Liver (tissue), 9 donors: ENCODE data around the gene INO80. TPM values are rescaled to one million over a fixed set of nuclear protein-coding genes. Genes with fewer than 3 reads are reported as not detected.
"Not testable (repeated sequence)": the region's sequence is repeated elsewhere in the genome, so short reads cannot be mapped to it uniquely, and the experiment has no call there.

Experiments used
- DNase-seq: peaks from one replicate; pipeline ENCODE4 v3.0.0-alpha.2; 2017; ENCODE audit warnings: low spot score
- H3K27ac ChIP-seq, 2 donors: one replicate each; pipeline ENCODE4 v1.7.0; 2013; ENCODE audit warnings: inconsistent platforms in 2 of 2, low read length in 2 of 2, control low read depth in 1 of 2, low read depth in 1 of 2, mild to moderate bottlenecking in 1 of 2
- H3K27me3 ChIP-seq, 4 donors: one replicate each; pipeline versions ENCODE4 v1.6.1 to v1.7.0; 2013; ENCODE audit warnings: low read length in 3 of 4, inconsistent platforms in 1 of 4, mild to moderate bottlenecking in 1 of 4, moderate library complexity in 1 of 4; ENCODE audit not compliant: control insufficient read depth in 4 of 4, insufficient read depth in 4 of 4
- H3K36me3 ChIP-seq, 4 donors: one replicate each; pipeline versions ENCODE4 v1.6.1 to v1.7.0; 2013; ENCODE audit warnings: low read length in 3 of 4, mild to moderate bottlenecking in 3 of 4, low read depth in 1 of 4, moderate library complexity in 1 of 4; ENCODE audit not compliant: control insufficient read depth in 4 of 4, insufficient read depth in 3 of 4
- H3K4me1 ChIP-seq, 4 donors: one replicate each; pipeline versions ENCODE4 v1.6.1 to v1.7.0; 2013; ENCODE audit warnings: low read length in 3 of 4, mild to moderate bottlenecking in 3 of 4, moderate library complexity in 1 of 4; ENCODE audit not compliant: control insufficient read depth in 4 of 4, insufficient read depth in 4 of 4
- H3K4me3 ChIP-seq, 3 donors: one replicate each; pipeline versions ENCODE4 v1.6.1 to v1.7.0; 2013; ENCODE audit warnings: low read length in 3 of 3, control low read depth in 1 of 3, low read depth in 1 of 3, mild to moderate bottlenecking in 1 of 3
- H3K9ac ChIP-seq, 2 donors: one replicate each; pipeline ENCODE4 v1.7.0; 2013; ENCODE audit warnings: low read length in 2 of 2, mild to moderate bottlenecking in 2 of 2, moderate library complexity in 2 of 2, control low read depth in 1 of 2, low read depth in 1 of 2
- H3K9me3 ChIP-seq, 4 donors: one replicate each; pipeline versions ENCODE4 v1.6.1 to v1.7.0; 2013; ENCODE audit warnings: low read length in 3 of 4; ENCODE audit not compliant: control insufficient read depth in 4 of 4
- ATF3 ChIP-seq: IDR thresholded peaks from 2 replicates; pipeline ENCODE4 v1.6.1; 2016; ENCODE audit warnings: antibody characterized with exemption
- EGR1 ChIP-seq, 2 donors: IDR thresholded peaks; 2 replicates each; pipeline ENCODE4 v1.6.1; 2016 to 2018; ENCODE audit warnings: antibody characterized with exemption in 2 of 2, low read depth in 2 of 2
- FOXA1 ChIP-seq: IDR thresholded peaks from 2 replicates; pipeline ENCODE4 v1.6.1; 2016; ENCODE audit warnings: antibody characterized with exemption
- FOXA2 ChIP-seq: IDR thresholded peaks from 2 replicates; pipeline ENCODE4 v1.6.1; 2016; ENCODE audit warnings: antibody characterized with exemption
- GABPA ChIP-seq, 2 donors: IDR thresholded peaks in 1 of 2; conservative IDR thresholded peaks in 1 of 2; 2 replicates each; pipeline ENCODE4 v1.6.1; 2016; ENCODE audit warnings: antibody characterized with exemption in 2 of 2, mild to moderate bottlenecking in 1 of 2, moderate library complexity in 1 of 2
- HNF4A ChIP-seq, 2 donors: conservative IDR thresholded peaks; 2 replicates each; pipeline ENCODE4 v1.6.1; 2016; ENCODE audit warnings: antibody characterized with exemption in 2 of 2, mild to moderate bottlenecking in 2 of 2
- HNF4G ChIP-seq: IDR thresholded peaks from 2 replicates; pipeline ENCODE4 v1.6.1; 2016; ENCODE audit warnings: antibody characterized with exemption
- JUND ChIP-seq, 2 donors: IDR thresholded peaks; 2 replicates each; pipeline ENCODE4 v1.6.1; 2016; ENCODE audit warnings: antibody characterized with exemption in 2 of 2
- NR2F2 ChIP-seq: IDR thresholded peaks from 2 replicates; pipeline ENCODE4 v1.6.1; 2016; ENCODE audit warnings: antibody characterized with exemption
- RAD21 ChIP-seq, 2 donors: IDR thresholded peaks; 2 replicates each; pipeline ENCODE4 v1.6.1; 2016; ENCODE audit warnings: antibody characterized with exemption in 2 of 2, mild to moderate bottlenecking in 2 of 2
- REST ChIP-seq: IDR thresholded peaks from 2 replicates; pipeline ENCODE4 v1.6.1; 2016; ENCODE audit warnings: antibody characterized with exemption, mild to moderate bottlenecking
- RXRA ChIP-seq, 2 donors: IDR thresholded peaks; 2 replicates each; pipeline ENCODE4 v1.6.1; 2017 to 2018; ENCODE audit warnings: antibody characterized with exemption in 2 of 2, mild to moderate bottlenecking in 1 of 2
- SP1 ChIP-seq: IDR thresholded peaks from 2 replicates; pipeline ENCODE4 v1.6.1; 2018; ENCODE audit warnings: antibody characterized with exemption, mild to moderate bottlenecking
- TAF1 ChIP-seq: conservative IDR thresholded peaks from 2 replicates; pipeline ENCODE4 v1.6.1; 2016; ENCODE audit warnings: antibody characterized with exemption, mild to moderate bottlenecking
- YY1 ChIP-seq: IDR thresholded peaks from 2 replicates; pipeline ENCODE4 v1.6.1; 2016; ENCODE audit warnings: antibody characterized with exemption, mild to moderate bottlenecking
- ZBTB33 ChIP-seq: IDR thresholded peaks from 2 replicates; pipeline ENCODE4 v1.6.1; 2016; ENCODE audit warnings: antibody characterized with exemption
- WGBS: extraction: QIAGEN DNeasy Blood & Tissue Kit; methylation state at CpG from one replicate; pipeline ENCODE4 v1.1.7; 2013; 5-methylcytosine and 5-hydroxymethylcytosine counted together
- polyA plus RNA-seq, 2 donors: library from polyadenylated mRNA; stranded (reverse) in 1 of 2; unstranded in 1 of 2; fragments of 200-250 nt in 1 of 2; fragments of >200 nt in 1 of 2; fragmentation: Nextera tagmentation in 1 of 2; extraction: Ambion mirVana in 1 of 2; gene quantifications; one replicate each; pipeline versions ENCODE4 v1.2.1 to v1.2.3, GENCODE V29; 2013 to 2015
- total RNA-seq, 2 donors: library from RNA; depleted of rRNA; stranded (reverse); fragments of >200 nt; gene quantifications; one replicate each; pipeline ENCODE4 v1.2.3, GENCODE V29; 2014
- TF ChIP-seq, protein P1 (sequence below): IDR thresholded peaks from 2 replicates; pipeline ENCODE4 v1.6.1; 2016; ENCODE audit warnings: antibody characterized with exemption
- TF ChIP-seq, protein P2 (sequence below): fragments of 150-350 bp; IDR thresholded peaks from 2 replicates; pipeline ENCODE4 v1.5.1; 2017; ENCODE audit warnings: improper control_type of control experiment, low read depth, low read length; ENCODE audit not compliant: missing input control
- donor health status: healthy.
- donor health status: healthy.
- donor health status: healthy.
- donor health status: healthy.
- donor health status: healthy.

The INO80 gene
- total and polyA plus RNA-seq, 4 donors: 3.2 to 19.7 (median 9.4) TPM

DNA sequence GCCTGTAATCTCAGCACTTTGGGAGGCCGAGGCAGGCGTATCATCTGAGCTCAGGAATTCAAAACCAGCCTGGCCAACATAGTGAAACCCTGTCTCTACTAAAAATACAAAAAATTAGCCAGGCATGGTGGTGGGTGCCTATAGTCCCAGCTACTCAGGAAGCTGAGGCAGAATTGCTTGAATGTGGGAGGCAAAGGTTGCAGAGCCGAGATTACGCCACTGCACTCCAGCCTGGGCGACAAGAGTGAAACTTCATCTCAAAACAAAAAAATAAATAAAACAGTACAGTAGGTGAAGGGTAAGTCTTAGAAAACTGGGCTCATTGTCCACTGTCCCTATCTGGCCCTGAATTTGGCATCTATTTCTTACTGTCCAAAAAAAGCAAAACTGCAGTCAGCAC, 37.2 kb downstream of the INO80 start:
- H3K27me3 ChIP-seq, H3K9ac ChIP-seq, H3K27ac ChIP-seq, H3K4me3 ChIP-seq, H3K4me1 ChIP-seq, H3K9me3 ChIP-seq, DNase-seq: not testable (repeated sequence)
- peaks cover 12 to 71% (median 50%) of the 10 kb centered on the region in 4 donors for H3K36me3 ChIP-seq
- 77% methylated on average over 5 of the region's 5 CpGs for WGBS

DNA sequence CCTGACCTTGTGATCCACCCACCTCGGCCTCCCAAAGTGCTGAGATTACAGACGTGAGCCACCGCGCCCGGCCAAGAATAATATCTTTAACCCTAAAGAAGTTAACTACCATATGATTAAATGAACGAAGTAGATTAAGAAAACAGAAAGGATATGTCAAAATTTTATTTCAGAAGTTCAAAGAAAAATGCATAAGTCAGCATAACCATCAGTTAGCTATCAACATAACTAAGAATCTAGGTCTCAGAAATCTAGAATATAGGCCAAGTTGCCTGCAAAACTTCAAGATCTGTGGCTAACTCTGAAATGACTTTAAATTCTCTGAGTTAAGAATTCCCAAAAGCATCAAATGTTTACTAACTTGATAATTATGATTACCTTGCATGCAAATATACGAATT, 38.0 kb downstream of the INO80 start:
- H3K27me3 ChIP-seq: no peaks in the 10 kb centered on the region
- no peak for DNase-seq
- TF ChIP-seq, protein P1, sequence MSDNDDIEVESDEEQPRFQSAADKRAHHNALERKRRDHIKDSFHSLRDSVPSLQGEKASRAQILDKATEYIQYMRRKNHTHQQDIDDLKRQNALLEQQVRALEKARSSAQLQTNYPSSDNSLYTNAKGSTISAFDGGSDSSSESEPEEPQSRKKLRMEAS: no peak
- TF ChIP-seq FOXA2 (no peak), TAF1 (no peak), JUND (IDR thresholded peaks at IDR 0.05) (no peak), EGR1 (IDR thresholded peaks at IDR 0.05; ENCODE audit: low read depth in 2 of 2) (no peak), FOXA1 (no peak), HNF4G (no peak), ATF3 (no peak), RXRA (IDR thresholded peaks at IDR 0.05) (no peak)
- 95% methylated on average over 7 of the region's 7 CpGs for WGBS
- H3K4me1 ChIP-seq: peaks cover 0 to 2% (median under 1%) of the 10 kb centered on the region in 4 donors
- peaks cover 10 to 71% (median 53%) of the 10 kb centered on the region in 4 donors for H3K36me3 ChIP-seq
- H3K4me3 ChIP-seq: no peak overlapping the region
- no peak overlapping the region for H3K9ac ChIP-seq
- no peak overlapping the region for H3K27ac ChIP-seq
- H3K9me3 ChIP-seq: no peaks in the 10 kb centered on the region

- TF ChIP-seq ZBTB33 (no peak), JUND (IDR thresholded peaks at IDR 0.05) (no peak), EGR1 (IDR thresholded peaks at IDR 0.05; ENCODE audit: low read depth in 2 of 2) (no peak), NR2F2 (no peak), RAD21 (IDR thresholded peaks at IDR 0.05) (no peak), REST (no peak), TAF1 (no peak), GABPA (IDR thresholded peaks at IDR 0.05 in 1 of 2, conservative IDR thresholded peaks at IDR 0.05 in 1 of 2) (no peak), HNF4A (conservative IDR thresholded peaks at IDR 0.05) (no peak), RXRA (IDR thresholded peaks at IDR 0.05) (no peak), FOXA1 (no peak), YY1 (no peak), FOXA2 (no peak), ATF3 (no peak), SP1 (no peak), HNF4G (no peak)
- TF ChIP-seq, protein P2, sequence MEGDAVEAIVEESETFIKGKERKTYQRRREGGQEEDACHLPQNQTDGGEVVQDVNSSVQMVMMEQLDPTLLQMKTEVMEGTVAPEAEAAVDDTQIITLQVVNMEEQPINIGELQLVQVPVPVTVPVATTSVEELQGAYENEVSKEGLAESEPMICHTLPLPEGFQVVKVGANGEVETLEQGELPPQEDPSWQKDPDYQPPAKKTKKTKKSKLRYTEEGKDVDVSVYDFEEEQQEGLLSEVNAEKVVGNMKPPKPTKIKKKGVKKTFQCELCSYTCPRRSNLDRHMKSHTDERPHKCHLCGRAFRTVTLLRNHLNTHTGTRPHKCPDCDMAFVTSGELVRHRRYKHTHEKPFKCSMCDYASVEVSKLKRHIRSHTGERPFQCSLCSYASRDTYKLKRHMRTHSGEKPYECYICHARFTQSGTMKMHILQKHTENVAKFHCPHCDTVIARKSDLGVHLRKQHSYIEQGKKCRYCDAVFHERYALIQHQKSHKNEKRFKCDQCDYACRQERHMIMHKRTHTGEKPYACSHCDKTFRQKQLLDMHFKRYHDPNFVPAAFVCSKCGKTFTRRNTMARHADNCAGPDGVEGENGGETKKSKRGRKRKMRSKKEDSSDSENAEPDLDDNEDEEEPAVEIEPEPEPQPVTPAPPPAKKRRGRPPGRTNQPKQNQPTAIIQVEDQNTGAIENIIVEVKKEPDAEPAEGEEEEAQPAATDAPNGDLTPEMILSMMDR: no peak
- TF ChIP-seq, protein P1: no peak
- 96% methylated on average over 3 of the region's 3 CpGs for WGBS
- H3K4me3 ChIP-seq: no peak overlapping the region
- DNase-seq: no peak
- H3K36me3 ChIP-seq: peaks cover 9 to 66% (median 54%) of the 10 kb centered on the region in 4 donors
- no peaks in the 10 kb centered on the region for H3K9me3 ChIP-seq
- no peak overlapping the region for H3K27ac ChIP-seq
- no peaks in the 10 kb centered on the region for H3K4me1 ChIP-seq
- H3K9ac ChIP-seq: no peak overlapping the region
- H3K27me3 ChIP-seq: no peaks in the 10 kb centered on the region
These were observed 43.1 kb downstream of the INO80 start for GRCh38 chr15:41073028-41073427.
